Activated CD4-positive, alpha-beta T cell treated with anti-CD3 and anti-CD28 coated beads, Interleukin-2, amount 10 ng/mL, durations not matched to agents 24 days and 14 days (primary cell): ENCODE measurements around the gene GRIK2. TPM values are rescaled to one million over a fixed set of nuclear protein-coding genes. Genes with fewer than 3 reads are reported as not detected.

Source experiments
- DNase-seq: peaks from one replicate; pipeline ENCODE4 v3.0.0; 2022
- H3K27ac Mint-ChIP-seq: one replicate; pipeline ENCODE4 v1.8.0; 2022; ENCODE audit warnings: mild to moderate bottlenecking, mixed read lengths
- H3K27me3 Mint-ChIP-seq: one replicate; pipeline ENCODE4 v1.8.0; 2022; ENCODE audit warnings: mixed read lengths
- H3K36me3 Mint-ChIP-seq: one replicate; pipeline ENCODE4 v1.8.0; 2022; ENCODE audit warnings: low read depth, mild to moderate bottlenecking, mixed read lengths
- H3K4me1 Mint-ChIP-seq: one replicate; pipeline ENCODE4 v1.8.0; 2021; ENCODE audit warnings: mixed read lengths
- H3K4me3 Mint-ChIP-seq: one replicate; pipeline ENCODE4 v1.8.0; 2022; ENCODE audit warnings: mild to moderate bottlenecking, moderate library complexity, mixed read lengths
- H3K9me3 Mint-ChIP-seq: one replicate; pipeline ENCODE4 v1.8.0; 2021; ENCODE audit warnings: mixed read lengths
- intact Hi-C: fragments of 100-400 bp; cut with micrococcal nuclease; formaldehyde crosslinking; loops from one replicate; pipeline ENCODE4 v1.15.1; 2023
- total RNA-seq: library from RNA; stranded (reverse); gene quantifications from 2 replicates; pipeline ENCODE4 v1.2.3, GENCODE V29; 2022

The GRIK2 gene
- total RNA-seq, 1 donor from 2014 or later, result not detected

GRCh38 chr6:101545191-101545590 is 151.7 kb downstream of the GRIK2 start:
- Mint-ChIP-seq H3K36me3 (no peaks in the 10 kb centered on the region), H3K4me3 (no peak overlapping the region), H3K27me3 (no peaks in the 10 kb centered on the region), H3K27ac (no peak overlapping the region), H3K9me3 (no peaks in the 10 kb centered on the region), H3K4me1 (no peaks in the 10 kb centered on the region)
- no peak for DNase-seq
- intact Hi-C loops, result no loop called here

DNA sequence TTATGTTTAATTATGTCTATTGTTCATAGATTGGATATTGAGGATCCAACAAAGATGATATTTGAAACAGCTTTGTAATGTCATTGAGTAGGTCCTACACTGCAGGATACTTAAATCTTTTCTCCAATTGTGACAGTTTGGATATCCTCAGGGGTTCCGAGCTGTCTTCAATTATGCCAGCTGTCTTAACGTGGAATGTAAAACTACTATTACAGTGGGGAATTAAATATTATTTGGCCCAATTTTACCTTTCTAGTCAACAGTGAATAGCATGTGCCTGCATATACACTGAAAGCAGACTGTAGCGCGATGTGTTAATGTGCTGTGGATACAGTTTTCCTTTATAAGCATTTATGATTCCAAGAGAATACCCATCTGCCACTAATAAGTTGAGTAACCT is 156.9 kb downstream of the GRIK2 start:
- Mint-ChIP-seq H3K4me1 (no peaks in the 10 kb centered on the region), H3K27ac (no peak overlapping the region), H3K9me3 (no peaks in the 10 kb centered on the region), H3K4me3 (no peak overlapping the region), H3K36me3 (no peaks in the 10 kb centered on the region), H3K27me3 (no peaks in the 10 kb centered on the region)
- intact Hi-C loops, result no loop called here
- DNase-seq, result no peak

GRCh38 chr6:101554231-101554630 is 160.7 kb downstream of the GRIK2 start:
- H3K36me3 Mint-ChIP-seq, result no peaks in the 10 kb centered on the region
- no peak overlapping the region for H3K4me3 Mint-ChIP-seq
- H3K4me1 Mint-ChIP-seq, result no peaks in the 10 kb centered on the region
- no peaks in the 10 kb centered on the region for H3K9me3 Mint-ChIP-seq
- DNase-seq, result no peak
- intact Hi-C loops, result no loop called here
- no peaks in the 10 kb centered on the region for H3K27me3 Mint-ChIP-seq
- no peak overlapping the region for H3K27ac Mint-ChIP-seq

DNA sequence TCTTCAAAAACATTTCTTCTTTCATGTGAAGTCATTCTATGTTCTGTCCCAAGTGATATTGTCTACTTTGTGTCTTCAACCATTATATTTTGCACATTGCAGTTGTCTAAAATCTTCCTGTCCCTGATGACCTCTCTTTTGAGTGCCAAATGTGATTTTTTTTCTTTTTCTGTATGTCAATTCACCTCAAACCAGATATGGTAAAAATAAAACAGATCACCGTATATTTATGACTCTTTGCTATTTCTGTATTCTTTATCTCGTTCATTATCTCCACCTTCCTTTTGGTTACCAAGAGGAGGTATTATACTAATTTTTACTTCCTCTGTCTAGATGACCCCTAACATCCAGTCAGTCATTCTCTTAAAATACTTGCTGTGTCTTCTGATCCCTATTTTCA is 165.2 kb downstream of the GRIK2 start:
- Mint-ChIP-seq H3K27ac (no peak overlapping the region), H3K36me3 (no peaks in the 10 kb centered on the region), H3K27me3 (no peaks in the 10 kb centered on the region), H3K4me3 (no peak overlapping the region), H3K4me1 (no peaks in the 10 kb centered on the region), H3K9me3 (no peaks in the 10 kb centered on the region)
- intact Hi-C loops, result no loop called here
- no peak for DNase-seq

GRCh38 chr6:101572627-101573026 is 179.1 kb downstream of the GRIK2 start:
- no peak overlapping the region for H3K4me3 Mint-ChIP-seq
- no peak overlapping the region for H3K27ac Mint-ChIP-seq
- no peak for DNase-seq
- H3K4me1 Mint-ChIP-seq, result no peaks in the 10 kb centered on the region
- no peaks in the 10 kb centered on the region for H3K9me3 Mint-ChIP-seq
- H3K27me3 Mint-ChIP-seq, result no peaks in the 10 kb centered on the region
- intact Hi-C loops, result no loop called here
- no peaks in the 10 kb centered on the region for H3K36me3 Mint-ChIP-seq

DNA sequence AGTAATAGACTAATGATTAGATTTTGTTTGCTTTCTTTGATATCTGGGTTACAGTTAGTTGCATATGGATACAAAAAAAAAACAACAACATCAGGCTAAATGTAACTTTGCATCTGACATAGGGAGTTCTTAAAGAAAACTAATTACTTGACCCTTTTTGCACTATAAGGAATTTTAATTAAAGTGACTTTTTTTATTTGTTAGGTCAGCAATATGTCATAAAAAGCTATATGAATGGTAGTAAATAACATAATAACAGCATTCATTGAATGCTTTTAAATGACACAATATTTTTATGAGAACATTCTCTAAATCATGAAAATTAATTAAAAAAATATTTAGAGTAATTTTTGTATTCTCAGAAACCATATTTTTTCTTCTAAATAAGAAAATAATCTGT is 183.6 kb downstream of the GRIK2 start:
- no peak overlapping the region for H3K27ac Mint-ChIP-seq
- no peak for DNase-seq
- no peaks in the 10 kb centered on the region for H3K9me3 Mint-ChIP-seq
- no peak overlapping the region for H3K4me3 Mint-ChIP-seq
- H3K4me1 Mint-ChIP-seq, result no peaks in the 10 kb centered on the region
- no peaks in the 10 kb centered on the region for H3K36me3 Mint-ChIP-seq
- H3K27me3 Mint-ChIP-seq, result no peaks in the 10 kb centered on the region
- intact Hi-C loops, result no loop called here

GRCh38 chr6:101578306-101578705 is 184.8 kb downstream of the GRIK2 start:
- Mint-ChIP-seq H3K27me3 (no peaks in the 10 kb centered on the region), H3K9me3 (no peaks in the 10 kb centered on the region), H3K4me3 (no peak overlapping the region), H3K27ac (no peak overlapping the region), H3K36me3 (no peaks in the 10 kb centered on the region), H3K4me1 (no peaks in the 10 kb centered on the region)
- intact Hi-C loops, result no loop called here
- DNase-seq, result no peak

GRCh38 chr6:101582792-101583191 is 189.3 kb downstream of the GRIK2 start:
- Mint-ChIP-seq H3K4me3 (no peak overlapping the region), H3K4me1 (no peaks in the 10 kb centered on the region)

GRCh38 chr6:101585501-101585900 is 192.0 kb downstream of the GRIK2 start:
- H3K36me3 Mint-ChIP-seq, result no peaks in the 10 kb centered on the region
- H3K27me3 Mint-ChIP-seq, result no peaks in the 10 kb centered on the region
- H3K4me1 Mint-ChIP-seq, result no peaks in the 10 kb centered on the region
- no peak for DNase-seq
- H3K27ac Mint-ChIP-seq, result no peak overlapping the region
- no peak overlapping the region for H3K4me3 Mint-ChIP-seq
- H3K9me3 Mint-ChIP-seq, result no peaks in the 10 kb centered on the region
- intact Hi-C loops, result no loop called here

More at GRCh38 chr6:101582792-101583191, 189.3 kb downstream of the GRIK2 start:
- no peaks in the 10 kb centered on the region for H3K36me3 Mint-ChIP-seq
- intact Hi-C loops, result no loop called here
- no peaks in the 10 kb centered on the region for H3K9me3 Mint-ChIP-seq
- H3K27me3 Mint-ChIP-seq, result no peaks in the 10 kb centered on the region
- no peak overlapping the region for H3K27ac Mint-ChIP-seq
- DNase-seq, result no peak

DNA sequence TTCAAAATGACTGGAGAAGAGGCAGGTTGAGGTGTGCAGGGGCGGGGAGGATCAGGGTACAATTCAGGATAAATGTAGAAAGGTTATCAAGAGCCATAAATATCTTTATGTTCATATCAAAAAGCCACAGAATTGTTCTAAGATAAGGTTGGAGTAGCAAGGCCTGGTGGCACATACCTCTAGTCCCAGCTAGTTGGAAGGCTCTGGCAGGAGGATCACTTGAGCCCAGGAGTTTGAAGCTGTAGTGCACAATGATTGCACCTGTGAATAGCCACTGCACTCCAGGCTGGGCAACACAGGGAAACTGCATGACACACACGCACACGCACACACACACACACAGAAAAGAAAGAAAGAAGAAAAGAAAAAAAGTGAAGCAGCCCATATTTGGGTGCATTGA is 194.8 kb downstream of the GRIK2 start:
- intact Hi-C loops, result no loop called here
- Mint-ChIP-seq H3K9me3 (no peaks in the 10 kb centered on the region), H3K36me3 (no peaks in the 10 kb centered on the region), H3K27me3 (no peaks in the 10 kb centered on the region), H3K4me1 (no peaks in the 10 kb centered on the region), H3K27ac (no peak overlapping the region), H3K4me3 (no peak overlapping the region)
- DNase-seq, result no peak

- Mint-ChIP-seq H3K9me3 (no peaks in the 10 kb centered on the region), H3K36me3 (no peaks in the 10 kb centered on the region), H3K4me3 (no peak overlapping the region), H3K27me3 (no peaks in the 10 kb centered on the region), H3K4me1 (no peaks in the 10 kb centered on the region), H3K27ac (no peak overlapping the region)
- DNase-seq, result no peak
- intact Hi-C loops, result no loop called here
Observed at GRCh38 chr6:101595276-101595675, 201.8 kb downstream of the GRIK2 start.

DNA sequence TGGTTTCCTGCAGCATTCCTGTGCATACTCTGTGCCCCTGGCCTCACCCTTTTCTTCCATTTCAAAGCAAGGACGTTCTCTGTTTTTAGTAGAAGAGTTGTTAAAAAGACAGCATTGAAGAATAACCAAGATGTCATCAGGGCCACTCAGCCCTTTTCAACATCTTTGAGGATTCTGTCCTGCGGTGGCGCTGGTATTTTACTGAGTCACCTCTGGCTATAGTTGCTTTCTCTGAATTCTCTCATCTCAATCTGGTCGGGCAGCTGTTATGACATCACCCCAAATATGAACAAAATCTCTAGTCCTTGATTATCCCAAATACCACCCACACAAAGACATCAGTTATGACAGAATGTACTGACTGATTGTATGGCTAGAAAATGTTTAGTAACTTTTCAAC is 204.2 kb downstream of the GRIK2 start:
- Mint-ChIP-seq H3K9me3 (no peaks in the 10 kb centered on the region), H3K4me1 (no peaks in the 10 kb centered on the region), H3K36me3 (no peaks in the 10 kb centered on the region), H3K27me3 (no peaks in the 10 kb centered on the region), H3K27ac (no peak overlapping the region), H3K4me3 (no peak overlapping the region)
- intact Hi-C loops, result no loop called here
- no peak for DNase-seq

DNA sequence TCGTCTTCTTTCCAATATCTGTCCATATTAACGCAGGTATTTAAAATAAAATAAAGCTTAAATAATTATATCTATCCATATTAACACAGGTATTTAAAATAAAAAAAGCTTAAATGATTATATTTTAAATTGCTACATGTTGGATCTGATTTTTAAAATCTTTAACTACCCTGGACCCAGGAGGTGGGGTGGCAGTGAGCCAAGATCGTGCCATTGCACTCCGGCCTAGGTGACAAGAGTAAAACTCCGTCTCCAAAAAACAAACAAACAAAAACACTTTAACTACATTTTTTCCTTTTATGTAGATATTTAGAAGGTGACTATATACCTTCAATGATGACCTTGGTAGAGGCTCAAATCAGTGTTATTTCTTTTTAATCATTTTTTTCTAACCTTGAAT is 211.9 kb downstream of the GRIK2 start:
- H3K9me3 Mint-ChIP-seq, result no peaks in the 10 kb centered on the region
- intact Hi-C loops, result no loop called here
- H3K4me3 Mint-ChIP-seq, result no peak overlapping the region
- H3K4me1 Mint-ChIP-seq, result no peaks in the 10 kb centered on the region
- no peak overlapping the region for H3K27ac Mint-ChIP-seq
- DNase-seq, result no peak
- no peaks in the 10 kb centered on the region for H3K36me3 Mint-ChIP-seq
- no peaks in the 10 kb centered on the region for H3K27me3 Mint-ChIP-seq

DNA sequence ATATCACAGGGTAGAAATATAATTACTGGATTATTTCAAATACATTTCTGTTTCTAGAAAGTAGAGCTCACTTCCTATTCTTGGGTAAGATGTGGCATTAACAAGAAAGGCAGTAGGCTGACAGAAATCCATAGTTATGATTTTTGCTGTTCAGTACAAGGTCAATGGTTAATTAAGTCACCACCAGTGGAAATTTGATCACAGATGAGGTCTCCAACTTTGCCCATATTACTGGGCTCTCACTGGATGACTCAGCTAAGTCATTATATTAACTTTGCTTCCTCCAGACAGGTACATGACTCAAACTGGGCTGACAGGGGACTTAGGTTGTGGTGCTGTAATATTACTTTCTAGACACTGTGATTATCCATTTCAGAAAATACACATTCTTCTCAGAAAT is 212.4 kb downstream of the GRIK2 start:
- H3K27me3 Mint-ChIP-seq, result no peaks in the 10 kb centered on the region
- H3K27ac Mint-ChIP-seq, result no peak overlapping the region
- no peak for DNase-seq
- no peaks in the 10 kb centered on the region for H3K9me3 Mint-ChIP-seq
- H3K4me3 Mint-ChIP-seq, result no peak overlapping the region
- no peaks in the 10 kb centered on the region for H3K4me1 Mint-ChIP-seq
- H3K36me3 Mint-ChIP-seq, result no peaks in the 10 kb centered on the region
- intact Hi-C loops, result no loop called here

- DNase-seq, result no peak
- Mint-ChIP-seq H3K36me3 (no peaks in the 10 kb centered on the region), H3K27me3 (no peaks in the 10 kb centered on the region), H3K4me1 (no peaks in the 10 kb centered on the region), H3K27ac (no peak overlapping the region), H3K9me3 (no peaks in the 10 kb centered on the region), H3K4me3 (no peak overlapping the region)
- intact Hi-C loops, result no loop called here
Observed at GRCh38 chr6:101607111-101607690, 213.7 kb downstream of the GRIK2 start.
